Measurements from ENCODE around the gene FHOD1. TPM values are rescaled to one million over a fixed set of nuclear protein-coding genes. Genes with fewer than 3 reads are reported as not detected.

The FHOD1 gene
- total RNA-seq, 1 donor from 2014 or later, result 50.4 TPM

GRCh38 chr16:67194260-67194659 is 53.0 kb downstream of the FHOD1 start:
- POLR2A ChIA-PET, result no interaction called here
- intact Hi-C loops (cut with micrococcal nuclease), result no loop called here
- no peak for DNase-seq
- Mint-ChIP-seq H3K4me1 (peaks cover 34% of the 10 kb centered on the region), H3K36me3 (ENCODE audit: low read depth) (peaks cover 53% of the 10 kb centered on the region), H3K27ac (no peak overlapping the region), H3K27me3 (no peaks in the 10 kb centered on the region), H3K9me3 (no peaks in the 10 kb centered on the region), H3K4me3 (peak overlapping the region; percentile 87)
- CTCF ChIA-PET, result interaction anchor here (0.6 kb wide), 1 partner anchor 51 kb away, joined by 3 read pairs; no protein-coding TSS in a partner anchor
- ATAC-seq (ENCODE audit: low read depth), result no peak
- TF ChIP-seq, protein P1, sequence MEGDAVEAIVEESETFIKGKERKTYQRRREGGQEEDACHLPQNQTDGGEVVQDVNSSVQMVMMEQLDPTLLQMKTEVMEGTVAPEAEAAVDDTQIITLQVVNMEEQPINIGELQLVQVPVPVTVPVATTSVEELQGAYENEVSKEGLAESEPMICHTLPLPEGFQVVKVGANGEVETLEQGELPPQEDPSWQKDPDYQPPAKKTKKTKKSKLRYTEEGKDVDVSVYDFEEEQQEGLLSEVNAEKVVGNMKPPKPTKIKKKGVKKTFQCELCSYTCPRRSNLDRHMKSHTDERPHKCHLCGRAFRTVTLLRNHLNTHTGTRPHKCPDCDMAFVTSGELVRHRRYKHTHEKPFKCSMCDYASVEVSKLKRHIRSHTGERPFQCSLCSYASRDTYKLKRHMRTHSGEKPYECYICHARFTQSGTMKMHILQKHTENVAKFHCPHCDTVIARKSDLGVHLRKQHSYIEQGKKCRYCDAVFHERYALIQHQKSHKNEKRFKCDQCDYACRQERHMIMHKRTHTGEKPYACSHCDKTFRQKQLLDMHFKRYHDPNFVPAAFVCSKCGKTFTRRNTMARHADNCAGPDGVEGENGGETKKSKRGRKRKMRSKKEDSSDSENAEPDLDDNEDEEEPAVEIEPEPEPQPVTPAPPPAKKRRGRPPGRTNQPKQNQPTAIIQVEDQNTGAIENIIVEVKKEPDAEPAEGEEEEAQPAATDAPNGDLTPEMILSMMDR (IDR thresholded peaks at IDR 0.05), result no peak

GRCh38 chr16:67193536-67193935 is 53.7 kb downstream of the FHOD1 start:
- Mint-ChIP-seq H3K4me3 (peak overlapping the region; percentile 87), H3K27ac (peak overlapping the region; percentile 30), H3K36me3 (ENCODE audit: low read depth) (peaks cover 52% of the 10 kb centered on the region), H3K27me3 (no peaks in the 10 kb centered on the region), H3K9me3 (no peaks in the 10 kb centered on the region), H3K4me1 (peaks cover 34% of the 10 kb centered on the region)
- CTCF ChIA-PET, result no interaction called here
- intact Hi-C loops (cut with micrococcal nuclease), result loop anchor here (2.0 kb wide), 2 partner anchors 35 to 51 kb away; partner anchors contain the start of genes FBXL8 and TRADD
- TF ChIP-seq, protein P1 (IDR thresholded peaks at IDR 0.05), result no peak
- POLR2A ChIA-PET, result interaction anchor here (1.5 to 1.7 kb wide), 2 partner anchors 33 to 51 kb away, joined by 5 to 13 read pairs; partner anchors contain the start of gene TMEM208
- ATAC-seq (ENCODE audit: low read depth) (no peak), DNase-seq (no peak)

GRCh38 chr16:67192781-67193361 is 54.4 kb downstream of the FHOD1 start:
- no peaks in the 10 kb centered on the region for H3K9me3 Mint-ChIP-seq
- POLR2A ChIA-PET, result interaction anchor here (0.8 to 1.7 kb wide), 5 partner anchors 9 to 86 kb away, joined by 3 to 13 read pairs (median 4); partner anchors contain the start of gene TMEM208
- H3K4me3 Mint-ChIP-seq, result peak overlapping the region; percentile 87
- TF ChIP-seq, protein P1 (IDR thresholded peaks at IDR 0.05), result no peak
- no peak for ATAC-seq (ENCODE audit: low read depth)
- peaks cover 45% of the 10 kb centered on the region for H3K36me3 Mint-ChIP-seq (ENCODE audit: low read depth)
- no peak for DNase-seq
- intact Hi-C loops (cut with micrococcal nuclease), result loop anchor here (1.0 to 2.0 kb wide), 4 partner anchors 10 to 52 kb away; partner anchors contain the start of genes FBXL8, MATCAP1 and TRADD
- CTCF ChIA-PET, result interaction anchor here (0.9 kb wide), 1 partner anchor 230 kb away, joined by 3 read pairs; no protein-coding TSS in a partner anchor
- H3K4me1 Mint-ChIP-seq, result peaks cover 32% of the 10 kb centered on the region
- H3K27ac Mint-ChIP-seq, result peak overlapping the region; percentile 56
- peaks cover 3% of the 10 kb centered on the region for H3K27me3 Mint-ChIP-seq

- intact Hi-C loops (cut with micrococcal nuclease), result loop anchor here (1.0 to 2.0 kb wide), 4 partner anchors 9 to 53 kb away; partner anchors contain the start of genes FBXL8, MATCAP1 and TRADD
- peaks cover 32% of the 10 kb centered on the region for H3K4me1 Mint-ChIP-seq
- H3K27ac Mint-ChIP-seq, result peak within 1 kb of the TSS; percentile 70
- ATAC-seq (ENCODE audit: low read depth) (peak; percentile 98), DNase-seq (peak; percentile 85)
- TF ChIP-seq, protein P1 (IDR thresholded peaks at IDR 0.05), result no peak
- CTCF ChIA-PET, result interaction anchor here (0.9 kb wide), 1 partner anchor 229 kb away, joined by 3 read pairs; no protein-coding TSS in a partner anchor
- peaks cover 3% of the 10 kb centered on the region for H3K27me3 Mint-ChIP-seq
- H3K4me3 Mint-ChIP-seq, result peak within 1 kb of the TSS; percentile 87
- POLR2A ChIA-PET, result interaction anchor here (0.8 to 1.7 kb wide), 5 partner anchors 8 to 86 kb away, joined by 3 to 13 read pairs (median 4); partner anchors contain the start of gene TMEM208
- H3K9me3 Mint-ChIP-seq, result no peaks in the 10 kb centered on the region
- H3K36me3 Mint-ChIP-seq (ENCODE audit: low read depth), result peaks cover 39% of the 10 kb centered on the region
These were observed 55.1 kb downstream of the FHOD1 start, which contains the start of gene E2F4 for GRCh38 chr16:67191995-67192681. Gene E2F4 (plus strand): TSS chr16:67192155. CDS start chr16:67192228, 73 bp downstream.

All from activated B cell treated with CpG ODN at 0.5 μM for 24 hours (primary cell).